Mucosa of stomach (tissue), 1 donor: ENCODE results near the gene ACSL6.

ENCODE experiments used
- H3K27me3 ChIP-seq: one replicate; pipeline ENCODE4 v1.7.0; 2013; ENCODE audit warnings: mild to moderate bottlenecking, low read length; ENCODE audit not compliant: control insufficient read depth, insufficient read depth
- H3K36me3 ChIP-seq: one replicate; pipeline ENCODE4 v1.7.0; 2013; ENCODE audit warnings: low read length; ENCODE audit not compliant: control insufficient read depth, insufficient read depth
- H3K4me1 ChIP-seq: one replicate; pipeline ENCODE4 v1.7.0; 2013; ENCODE audit warnings: mild to moderate bottlenecking, low read length; ENCODE audit not compliant: control insufficient read depth, insufficient read depth
- H3K4me3 ChIP-seq: one replicate; pipeline ENCODE4 v1.7.0; 2013; ENCODE audit warnings: low read length
- H3K9ac ChIP-seq: one replicate; pipeline ENCODE4 v1.7.0; 2013; ENCODE audit warnings: mild to moderate bottlenecking, low read length, moderate library complexity
- H3K9me3 ChIP-seq: one replicate; pipeline ENCODE4 v1.7.0; 2013; ENCODE audit warnings: mild to moderate bottlenecking, low read length, moderate library complexity; ENCODE audit not compliant: control insufficient read depth
- donor health status: Pancreatic carcinoma.

Gene ACSL6

GRCh38 chr5:132020568-132021339 is 9.3 kb upstream of the ACSL6 start:
- Histone ChIP-seq H3K9ac (no peak overlapping the region), H3K9me3 (no peaks in the 10 kb centered on the region), H3K4me3 (no peak overlapping the region), H3K4me1 (no peaks in the 10 kb centered on the region), H3K36me3 (no peaks in the 10 kb centered on the region), H3K27me3 (peaks cover 13% of the 10 kb centered on the region)

- Histone ChIP-seq H3K4me3 (no peak overlapping the region), H3K4me1 (no peaks in the 10 kb centered on the region), H3K27me3 (peaks cover 13% of the 10 kb centered on the region), H3K36me3 (no peaks in the 10 kb centered on the region), H3K9me3 (no peaks in the 10 kb centered on the region), H3K9ac (no peak overlapping the region)
Observed at GRCh38 chr5:132019857-132020555, 8.5 kb upstream of the ACSL6 start.

GRCh38 chr5:132019337-132019736 is 7.9 kb upstream of the ACSL6 start:
- no peaks in the 10 kb centered on the region for H3K4me1 ChIP-seq

GRCh38 chr5:132017738-132018625 is 6.5 kb upstream of the ACSL6 start:
- Histone ChIP-seq H3K36me3 (no peaks in the 10 kb centered on the region), H3K4me1 (no peaks in the 10 kb centered on the region), H3K9ac (no peak overlapping the region), H3K9me3 (no peaks in the 10 kb centered on the region), H3K4me3 (no peak overlapping the region), H3K27me3 (peaks cover 16% of the 10 kb centered on the region)

More at GRCh38 chr5:132019337-132019736, 7.9 kb upstream of the ACSL6 start:
- Histone ChIP-seq H3K36me3 (no peaks in the 10 kb centered on the region), H3K9ac (no peak overlapping the region), H3K9me3 (no peaks in the 10 kb centered on the region), H3K4me3 (no peak overlapping the region), H3K27me3 (peaks cover 13% of the 10 kb centered on the region)

- Histone ChIP-seq H3K9me3 (no peaks in the 10 kb centered on the region), H3K4me3 (no peak overlapping the region), H3K9ac (no peak overlapping the region), H3K4me1 (peaks cover 1% of the 10 kb centered on the region), H3K27me3 (peaks cover 23% of the 10 kb centered on the region), H3K36me3 (no peaks in the 10 kb centered on the region)
Observed at GRCh38 chr5:132017316-132017715, 5.9 kb upstream of the ACSL6 start.

- H3K9me3 ChIP-seq, result no peaks in the 10 kb centered on the region
- no peak overlapping the region for H3K4me3 ChIP-seq
- H3K36me3 ChIP-seq, result no peaks in the 10 kb centered on the region
- H3K27me3 ChIP-seq, result peaks cover 28% of the 10 kb centered on the region
- peaks cover 6% of the 10 kb centered on the region for H3K4me1 ChIP-seq
- H3K9ac ChIP-seq, result no peak overlapping the region
Observed at GRCh38 chr5:132016721-132017250, 5.3 kb upstream of the ACSL6 start.

- H3K4me3 ChIP-seq, result no peak overlapping the region
- H3K27me3 ChIP-seq, result peaks cover 51% of the 10 kb centered on the region
Observed at GRCh38 chr5:132013711-132014110, 2.3 kb upstream of the ACSL6 start.

GRCh38 chr5:132013006-132013689 is 1.7 kb upstream of the ACSL6 start:
- H3K9ac ChIP-seq, result no peak overlapping the region
- peaks cover 50% of the 10 kb centered on the region for H3K27me3 ChIP-seq
- peaks cover 7% of the 10 kb centered on the region for H3K4me1 ChIP-seq
- no peaks in the 10 kb centered on the region for H3K9me3 ChIP-seq
- no peak overlapping the region for H3K4me3 ChIP-seq
- no peaks in the 10 kb centered on the region for H3K36me3 ChIP-seq

More at GRCh38 chr5:132013711-132014110, 2.3 kb upstream of the ACSL6 start:
- H3K4me1 ChIP-seq, result peaks cover 7% of the 10 kb centered on the region
- no peaks in the 10 kb centered on the region for H3K9me3 ChIP-seq
- H3K36me3 ChIP-seq, result no peaks in the 10 kb centered on the region
- no peak overlapping the region for H3K9ac ChIP-seq

GRCh38 chr5:132012371-132013005 is 1.0 kb upstream of the ACSL6 start:
- Histone ChIP-seq H3K9ac (no peak overlapping the region), H3K9me3 (no peaks in the 10 kb centered on the region), H3K36me3 (no peaks in the 10 kb centered on the region), H3K4me3 (no peak overlapping the region), H3K27me3 (peaks cover 48% of the 10 kb centered on the region), H3K4me1 (peaks cover 7% of the 10 kb centered on the region)

- H3K4me3 ChIP-seq, result no peak overlapping the region
- peaks cover 42% of the 10 kb centered on the region for H3K27me3 ChIP-seq
- H3K36me3 ChIP-seq, result no peaks in the 10 kb centered on the region
- peaks cover 7% of the 10 kb centered on the region for H3K4me1 ChIP-seq
- H3K9me3 ChIP-seq, result no peaks in the 10 kb centered on the region
- H3K9ac ChIP-seq, result peak overlapping the region; percentile 50
Observed at GRCh38 chr5:132010989-132011621, 353 bp downstream of the ACSL6 start.

- Histone ChIP-seq H3K27me3 (peaks cover 42% of the 10 kb centered on the region), H3K9ac (peak overlapping the region; percentile 50), H3K4me1 (peaks cover 7% of the 10 kb centered on the region), H3K4me3 (no peak overlapping the region), H3K36me3 (no peaks in the 10 kb centered on the region), H3K9me3 (no peaks in the 10 kb centered on the region)
Observed at GRCh38 chr5:132010645-132010988, 841 bp downstream of the ACSL6 start.
